T1000 (cell line): ENCODE measurements around the gene CHKB.
"Not testable (repeated sequence)": the region's sequence is repeated elsewhere in the genome, so short reads cannot be mapped to it uniquely, and the experiment has no call there.

Experiments
- DNase-seq: peaks from one replicate; lab custom pipeline; 2025; ENCODE audit warnings: mixed read lengths; lab: John Stamatoyannopoulos, UW

Gene CHKB

GRCh38 chr22:50612528-50613221 is 30.0 kb upstream of the CHKB start:
- no peak for DNase-seq

- no peak for DNase-seq
Measured at GRCh38 chr22:50612168-50612527, 29.5 kb upstream of the CHKB start.

- DNase-seq = no peak
Measured at GRCh38 chr22:50611341-50612060, 28.9 kb upstream of the CHKB start.

DNA sequence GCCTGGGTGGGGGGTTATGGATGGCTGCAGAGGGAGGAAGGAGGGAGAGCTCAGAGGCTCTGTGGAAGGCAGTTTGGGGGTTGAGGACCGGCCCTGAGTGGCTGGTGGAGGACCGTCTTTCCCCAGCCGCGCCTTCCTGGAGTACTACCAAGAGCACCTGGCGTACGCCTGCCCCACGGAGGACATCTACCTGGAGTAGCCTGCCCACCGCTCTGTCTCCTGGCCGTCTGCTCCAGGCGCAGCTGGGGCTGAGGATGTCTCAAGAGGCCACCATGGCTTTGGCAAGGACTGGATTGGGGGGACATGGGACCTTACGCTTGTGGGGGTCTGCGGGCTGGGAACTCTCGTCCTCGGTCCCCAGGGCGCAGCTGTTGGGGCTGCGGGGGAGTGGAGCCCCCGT is 27.9 kb upstream of the CHKB start:
- DNase-seq = no peak

- DNase-seq = no peak
Measured at GRCh38 chr22:50610041-50610451, 27.4 kb upstream of the CHKB start.

DNA sequence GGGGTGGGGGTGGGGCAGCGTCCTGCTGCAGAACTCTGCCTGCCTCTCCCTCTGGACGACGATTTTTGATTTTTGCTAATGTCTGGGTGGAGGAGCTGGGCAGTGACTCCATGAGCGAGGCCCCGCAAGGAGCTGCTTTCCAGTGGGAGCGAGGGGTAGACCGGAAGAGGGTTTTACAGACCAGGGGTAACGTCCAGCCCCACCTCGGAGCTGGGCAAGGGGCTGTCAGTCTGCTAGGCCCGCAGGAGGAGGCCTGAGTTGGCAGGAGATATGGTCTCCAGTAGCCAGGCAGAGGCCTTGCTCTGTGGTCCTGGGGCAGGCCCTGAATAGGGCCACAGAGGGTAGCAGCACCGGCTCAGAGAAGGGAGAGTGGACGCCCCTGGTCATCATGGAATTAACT is 26.9 kb upstream of the CHKB start:
- no peak for DNase-seq

- DNase-seq = no peak
Measured at GRCh38 chr22:50608996-50609395, 26.3 kb upstream of the CHKB start.

GRCh38 chr22:50608058-50608840 is 25.6 kb upstream of the CHKB start:
- not testable (repeated sequence) for DNase-seq

DNA sequence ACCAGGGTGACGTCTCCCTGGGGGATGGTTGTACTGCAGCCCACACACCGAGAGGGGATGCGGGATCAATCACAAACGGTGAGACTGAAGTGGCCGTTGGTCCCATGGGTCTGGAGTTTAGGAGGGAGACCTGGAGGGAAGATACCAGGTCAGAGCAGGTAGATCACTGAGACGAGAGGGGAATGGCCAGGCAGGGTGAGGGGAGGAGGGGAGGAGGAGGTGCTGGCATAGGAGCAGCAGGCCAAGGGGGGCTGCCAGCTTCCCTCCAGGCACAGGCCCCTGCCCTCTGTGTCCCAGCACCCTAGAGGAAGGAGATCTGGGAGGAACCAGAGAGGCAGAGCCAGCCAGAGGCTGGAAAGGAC is 25.0 kb upstream of the CHKB start:
- DNase-seq = no peak

- DNase-seq = no peak
Measured at GRCh38 chr22:50606946-50607658, 24.5 kb upstream of the CHKB start.

GRCh38 chr22:50606165-50606945 is 23.7 kb upstream of the CHKB start:
- DNase-seq = no peak

GRCh38 chr22:50605613-50606074 is 23.0 kb upstream of the CHKB start:
- DNase-seq = no peak

DNA sequence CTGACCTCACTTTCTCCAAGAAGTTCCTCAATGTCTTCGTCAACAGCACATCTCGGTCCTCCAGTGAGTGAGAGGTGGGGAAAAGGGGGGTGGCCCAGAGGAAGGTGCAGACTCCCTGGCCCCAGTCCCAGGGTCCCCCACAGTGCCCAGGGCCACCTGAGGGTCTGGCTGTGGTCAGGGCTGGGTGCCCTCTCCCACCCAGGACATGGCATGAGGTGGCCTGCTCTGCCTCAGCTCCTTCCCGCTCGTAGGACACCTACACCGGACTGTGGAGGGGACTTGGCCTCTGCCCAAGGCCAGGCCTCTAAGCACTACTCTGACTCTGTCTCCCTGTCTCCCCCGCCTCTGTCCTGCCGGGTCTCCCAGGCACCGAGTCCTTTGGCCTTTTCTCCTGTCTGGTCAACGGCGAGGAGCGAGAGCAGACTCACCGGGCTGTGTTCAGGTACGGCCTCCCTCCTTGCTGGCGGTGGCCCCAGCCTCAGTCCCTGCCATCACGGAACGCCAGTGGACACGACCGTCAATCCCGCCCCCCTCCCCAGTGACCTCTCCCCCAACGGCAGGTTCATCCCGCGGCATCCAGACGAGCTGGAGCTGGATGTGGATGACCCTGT is 22.5 kb upstream of the CHKB start:
- DNase-seq = no peak

- DNase-seq = no peak
Measured at GRCh38 chr22:50604256-50605001, 21.8 kb upstream of the CHKB start.

- no peak for DNase-seq
Measured at GRCh38 chr22:50603511-50604255, 21.0 kb upstream of the CHKB start.

GRCh38 chr22:50602338-50602700 is 19.7 kb upstream of the CHKB start:
- no peak for DNase-seq

- DNase-seq = no peak
Measured at GRCh38 chr22:50601669-50602337, 19.2 kb upstream of the CHKB start.

GRCh38 chr22:50600967-50601668 is 18.5 kb upstream of the CHKB start:
- DNase-seq = no peak
